ENCODE data around the gene GARNL3.

Gene GARNL3

GRCh38 chr9:127307802-127308201 lies 43.2 kb downstream of the GARNL3 start:
- no peak for DNase-seq (ENCODE audit: low read depth in 2 of 2, low spot score in 1 of 2)

- DNase-seq (ENCODE audit: low read depth in 2 of 2, low spot score in 1 of 2): no peak
Measured at GRCh38 chr9:127308652-127309434, 44.3 kb downstream of the GARNL3 start.

DNA sequence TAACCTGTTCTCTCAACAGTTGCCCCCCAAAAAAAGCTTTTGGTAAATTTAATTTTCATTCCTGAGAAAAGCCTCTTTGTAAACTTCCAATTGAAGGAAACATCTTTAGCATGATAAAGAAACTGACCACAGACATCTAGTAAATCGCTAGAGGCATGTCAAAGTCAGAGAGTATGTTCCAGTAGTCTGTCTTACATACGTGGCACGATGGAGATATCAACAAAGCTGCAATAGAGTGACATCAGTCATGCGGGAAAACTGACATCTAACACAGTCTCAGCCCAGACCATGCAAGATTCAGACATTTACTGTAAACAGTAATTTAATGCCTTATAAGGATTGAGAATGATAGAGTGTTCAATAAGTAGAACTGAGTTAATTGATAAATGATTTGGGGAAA lies 45.1 kb downstream of the GARNL3 start:
- no peak for DNase-seq (ENCODE audit: low read depth in 2 of 2, low spot score in 1 of 2)

GRCh38 chr9:127311239-127311741 lies 46.7 kb downstream of the GARNL3 start:
- DNase-seq (ENCODE audit: low read depth in 2 of 2, low spot score in 1 of 2): peak in 1 of 2 donors; percentile 7

DNA sequence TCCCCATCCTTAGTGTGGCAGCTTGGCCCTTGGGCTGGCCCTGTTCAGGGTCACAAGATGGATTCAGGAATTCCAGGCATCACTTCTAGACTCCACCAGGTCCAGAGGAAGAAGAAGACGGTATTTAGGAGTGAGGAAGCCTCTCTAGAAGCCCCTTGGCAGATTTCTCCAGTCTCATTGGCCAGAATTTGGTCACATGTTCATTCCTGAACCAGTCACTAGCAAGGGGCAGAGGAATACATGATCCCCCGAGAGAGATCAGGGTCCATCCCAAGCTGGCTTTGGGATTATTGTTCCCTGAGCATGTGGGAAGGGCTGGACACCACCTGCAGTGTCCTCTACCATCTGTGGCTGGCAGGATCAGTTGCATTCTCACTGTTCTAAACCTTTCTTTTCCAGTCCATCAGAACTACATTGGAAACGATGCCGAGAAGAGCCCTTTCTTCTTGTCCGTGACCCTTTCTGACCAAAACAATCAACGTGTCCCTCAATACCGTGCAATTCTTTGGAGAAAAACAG lies 48.5 kb downstream of the GARNL3 start:
- DNase-seq (ENCODE audit: low read depth in 2 of 2, low spot score in 1 of 2): no peak

DNA sequence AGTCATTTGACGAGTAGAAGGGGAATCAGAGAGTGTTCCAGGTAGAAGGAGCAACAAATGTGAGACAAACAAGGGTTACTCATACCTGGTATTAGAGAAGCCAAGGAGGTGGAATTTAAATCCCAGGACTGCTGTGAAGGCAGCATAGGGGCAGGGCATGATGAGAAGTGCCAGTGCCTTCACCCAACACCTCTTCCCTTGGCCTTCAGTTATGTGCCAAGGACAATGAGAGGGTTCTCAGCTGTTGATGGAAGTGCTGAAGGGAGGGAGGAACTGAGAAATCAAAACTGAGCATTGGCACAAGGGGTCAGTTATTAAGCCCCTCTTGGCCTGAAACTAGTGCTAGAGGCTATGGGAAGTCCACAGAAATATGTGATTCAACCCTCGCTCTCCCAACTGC lies 50.3 kb downstream of the GARNL3 start:
- no peak for DNase-seq (ENCODE audit: low read depth in 2 of 2, low spot score in 1 of 2)

- DNase-seq (ENCODE audit: low read depth in 2 of 2, low spot score in 1 of 2): no peak
Measured at GRCh38 chr9:127316586-127317323, 52.2 kb downstream of the GARNL3 start.

GRCh38 chr9:127318651-127319167 lies 54.1 kb downstream of the GARNL3 start:
- DNase-seq (ENCODE audit: low read depth in 2 of 2, low spot score in 1 of 2): no peak

DNA sequence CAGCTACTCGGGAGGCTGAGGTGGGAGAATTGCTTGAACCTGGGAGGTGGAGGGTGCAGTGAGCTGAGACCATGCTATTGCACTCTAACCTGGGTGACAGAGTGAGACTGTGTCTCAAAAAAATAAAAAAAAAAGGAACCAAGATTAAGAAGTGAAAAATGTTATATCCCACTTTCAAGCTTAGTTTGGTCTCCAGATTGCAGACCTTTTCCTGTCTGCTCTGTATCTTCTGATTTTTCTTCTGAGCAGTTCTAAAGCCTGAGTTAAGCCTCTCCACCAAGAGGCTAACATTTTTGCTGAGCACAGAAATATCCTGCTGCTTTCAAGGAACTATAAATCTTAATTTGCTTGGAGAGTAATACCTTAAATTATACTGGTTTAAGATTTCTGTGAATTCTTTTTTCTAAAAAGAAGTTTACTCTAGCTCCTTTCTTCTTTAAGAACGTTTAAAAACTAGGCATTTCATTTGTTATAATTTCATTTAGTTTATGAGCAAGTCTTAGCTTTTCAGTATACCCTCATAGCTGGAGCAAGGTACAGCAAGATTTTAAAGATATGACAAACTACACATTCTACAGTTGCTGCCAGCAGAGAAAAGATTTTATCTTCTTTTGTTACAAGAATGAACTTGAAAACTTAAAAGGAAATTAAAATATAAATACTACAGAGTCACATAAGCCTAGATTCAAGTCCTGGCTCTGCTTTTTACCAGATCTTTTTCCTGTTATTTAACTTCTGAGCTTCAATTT lies 55.0 kb downstream of the GARNL3 start:
- no peak for DNase-seq (ENCODE audit: low read depth in 2 of 2, low spot score in 1 of 2)

- DNase-seq (ENCODE audit: low read depth in 2 of 2, low spot score in 1 of 2): no peak
Measured at GRCh38 chr9:127320115-127320378, 55.5 kb downstream of the GARNL3 start.

GRCh38 chr9:127323393-127323792 lies 58.8 kb downstream of the GARNL3 start:
- DNase-seq (ENCODE audit: low read depth in 2 of 2, low spot score in 1 of 2): no peak

DNA sequence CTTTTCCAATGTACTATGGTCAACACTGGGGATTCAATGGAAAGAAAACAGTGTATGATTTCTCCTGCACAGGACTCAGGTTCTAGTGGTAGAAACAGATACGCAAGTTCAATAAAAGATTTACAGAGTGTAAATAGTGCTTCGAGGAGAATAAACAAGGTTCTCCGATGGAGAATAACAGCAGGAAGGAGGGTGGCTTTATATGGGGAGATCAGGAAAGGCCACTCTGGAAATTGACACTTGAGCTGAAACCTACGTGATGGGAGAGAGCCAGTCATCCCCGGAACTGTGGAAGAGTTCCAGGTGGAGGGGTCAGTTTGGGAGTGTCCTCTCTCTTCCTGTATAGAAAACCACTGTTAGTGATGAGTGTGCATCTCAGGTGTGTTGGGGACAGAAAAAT lies 65.9 kb downstream of the GARNL3 start:
- DNase-seq (ENCODE audit: low read depth in 2 of 2, low spot score in 1 of 2): no peak

GRCh38 chr9:127333221-127334064 lies 68.9 kb downstream of the GARNL3 start:
- no peak for DNase-seq (ENCODE audit: low read depth in 2 of 2, low spot score in 1 of 2)

GRCh38 chr9:127334725-127335124 lies 70.2 kb downstream of the GARNL3 start:
- DNase-seq (ENCODE audit: low read depth in 2 of 2, low spot score in 1 of 2): no peak

- DNase-seq (ENCODE audit: low read depth in 2 of 2, low spot score in 1 of 2): no peak
Measured at GRCh38 chr9:127336086-127336485, 71.5 kb downstream of the GARNL3 start.

GRCh38 chr9:127336506-127337352 lies 72.2 kb downstream of the GARNL3 start:
- DNase-seq (ENCODE audit: low read depth in 2 of 2, low spot score in 1 of 2): no peak

- no peak for DNase-seq (ENCODE audit: low read depth in 2 of 2, low spot score in 1 of 2)
Measured at GRCh38 chr9:127340721-127341120, 76.1 kb downstream of the GARNL3 start.

GRCh38 chr9:127341152-127341551 lies 76.6 kb downstream of the GARNL3 start:
- DNase-seq (ENCODE audit: low read depth in 2 of 2, low spot score in 1 of 2): no peak

- no peak for DNase-seq (ENCODE audit: low read depth in 2 of 2, low spot score in 1 of 2)
Measured at GRCh38 chr9:127344368-127345000, 79.9 kb downstream of the GARNL3 start.
